ENCODE data around the gene HSD17B1. TPM values are rescaled to one million over a fixed set of nuclear protein-coding genes. Genes with fewer than 3 reads are reported as not detected.

HSD17B1 gene
- total and polyA plus RNA-seq, 2 of the 13 experiments (the other 11 are each of a cell fraction or from before 2014, with no cell fraction given): 0.54 to 0.93 TPM

- TF ChIP-seq ZNF281 (CRISPR knock-in tag; IDR thresholded peaks at IDR 0.05; ENCODE audit: borderline replicate concordance) (no peak), MXI1 (IDR thresholded peaks at IDR 0.05; ENCODE audit: borderline replicate concordance, low read depth, low read length) (peak; percentile 60; the same call in 1 of the 3 replicates), RBAK (CRISPR knock-in tag; IDR thresholded peaks at IDR 0.05) (no peak), DMAP1 (CRISPR knock-in tag; IDR thresholded peaks at IDR 0.05) (no peak), PCBP2 (optimal IDR thresholded peaks at IDR 0.05; ENCODE audit: low read depth, low read length, poor library complexity, severe bottlenecking) (no peak), THAP9 (CRISPR knock-in tag; IDR thresholded peaks at IDR 0.05; ENCODE audit: borderline replicate concordance) (0 out of 2 replicates have a peak, but pooled peaks have one; percentile 33), JUN (CRISPR knock-in tag; IDR thresholded peaks at IDR 0.05) (no peak), ZNF430 (CRISPR knock-in tag; IDR thresholded peaks at IDR 0.05) (0 out of 2 replicates have a peak, but pooled peaks have one; percentile 45), TCF7 (IDR thresholded peaks at IDR 0.05; ENCODE audit: low read depth) (no peak), POLR2G (IDR thresholded peaks at IDR 0.05; ENCODE audit: low read depth, low read length) (peak; percentile 65; the same call in 1 of the 2 replicates), MED13 (CRISPR knock-in tag; IDR thresholded peaks at IDR 0.05) (peak; percentile 30; the same call in 1 of the 2 replicates), FOXO4 (CRISPR knock-in tag; conservative IDR thresholded peaks at IDR 0.05) (no peak), CC2D1A (CRISPR knock-in tag; IDR thresholded peaks at IDR 0.05) (no peak), ZHX2 (IDR thresholded peaks at IDR 0.05; ENCODE audit: low read depth) (no peak), ZHX2 (CRISPR knock-in tag; IDR thresholded peaks at IDR 0.05; ENCODE audit: borderline replicate concordance) (no peak)
Measured at GRCh38 chr17:42531455-42532354, 21.0 kb upstream of the HSD17B1 start (continued).
